GM10248 (cell line): ENCODE results near the gene CDKN1C.
"Not testable (repeated sequence)": the region's sequence is repeated elsewhere in the genome, so short reads cannot be mapped to it uniquely, and the experiment has no call there.

ENCODE experiments used
- CTCF ChIA-PET: fragments of 300-600 bp; sonication (Branson Sonifier 250); formaldehyde crosslinking; extraction: SDS; loops from one replicate; lab custom pipeline; 2021; ENCODE audit warnings: antibody characterized with exemption; lab: Yijun Ruan, JAX
- POLR2A ChIA-PET: fragments of 350-650 bp; sonication (Branson Sonifier 250); formaldehyde crosslinking; extraction: SDS; loops from one replicate; lab custom pipeline; 2020; ENCODE audit warnings: antibody characterized with exemption; lab: Yijun Ruan, JAX
- DNase-seq: peaks from one replicate; pipeline ENCODE4 v3.0.0; 2012; ENCODE audit errors: extremely low spot score
- TF ChIP-seq, protein P1 (sequence below): IDR thresholded peaks from 2 replicates; pipeline ENCODE4 v1.5.1; 2012; ENCODE audit warnings: mild to moderate bottlenecking, low read depth; ENCODE audit errors: extremely low read depth, missing control alignments, control extremely low read depth

Gene CDKN1C

DNA sequence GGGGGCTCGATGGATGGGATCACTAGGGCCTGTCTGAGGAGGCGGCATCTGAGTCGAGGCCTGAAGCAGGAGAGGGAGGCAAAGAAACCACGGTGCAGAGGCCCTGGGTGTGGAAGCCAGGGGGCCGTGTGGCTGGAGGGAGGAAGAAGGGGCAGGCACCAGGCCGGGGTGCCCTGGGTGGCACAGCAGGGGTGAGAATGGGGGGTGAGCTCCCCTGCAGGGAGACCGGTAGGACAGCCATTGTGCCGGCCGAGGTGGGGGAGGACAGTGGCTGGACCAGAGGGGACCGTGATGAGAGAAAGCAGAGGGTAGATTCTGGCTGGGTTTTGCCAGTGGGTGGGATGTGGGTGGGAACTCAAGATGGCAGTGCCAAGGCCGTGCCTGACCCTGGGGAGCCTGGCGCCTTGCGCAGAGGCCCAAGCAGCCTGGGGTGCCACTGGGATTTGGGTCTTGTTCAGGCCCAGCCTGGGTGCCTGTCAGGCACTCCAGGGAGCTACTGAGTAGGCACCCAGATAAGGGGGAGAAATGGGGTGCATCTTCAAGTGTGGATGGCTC is 24.9 kb upstream of the CDKN1C start:
- TF ChIP-seq, protein P1, sequence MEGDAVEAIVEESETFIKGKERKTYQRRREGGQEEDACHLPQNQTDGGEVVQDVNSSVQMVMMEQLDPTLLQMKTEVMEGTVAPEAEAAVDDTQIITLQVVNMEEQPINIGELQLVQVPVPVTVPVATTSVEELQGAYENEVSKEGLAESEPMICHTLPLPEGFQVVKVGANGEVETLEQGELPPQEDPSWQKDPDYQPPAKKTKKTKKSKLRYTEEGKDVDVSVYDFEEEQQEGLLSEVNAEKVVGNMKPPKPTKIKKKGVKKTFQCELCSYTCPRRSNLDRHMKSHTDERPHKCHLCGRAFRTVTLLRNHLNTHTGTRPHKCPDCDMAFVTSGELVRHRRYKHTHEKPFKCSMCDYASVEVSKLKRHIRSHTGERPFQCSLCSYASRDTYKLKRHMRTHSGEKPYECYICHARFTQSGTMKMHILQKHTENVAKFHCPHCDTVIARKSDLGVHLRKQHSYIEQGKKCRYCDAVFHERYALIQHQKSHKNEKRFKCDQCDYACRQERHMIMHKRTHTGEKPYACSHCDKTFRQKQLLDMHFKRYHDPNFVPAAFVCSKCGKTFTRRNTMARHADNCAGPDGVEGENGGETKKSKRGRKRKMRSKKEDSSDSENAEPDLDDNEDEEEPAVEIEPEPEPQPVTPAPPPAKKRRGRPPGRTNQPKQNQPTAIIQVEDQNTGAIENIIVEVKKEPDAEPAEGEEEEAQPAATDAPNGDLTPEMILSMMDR, result no peak
- POLR2A ChIA-PET, result no interaction called here
- CTCF ChIA-PET, result no interaction called here
- DNase-seq, result no peak

- TF ChIP-seq, protein P1, result no peak
- no peak for DNase-seq
- ChIA-PET CTCF (no interaction called here), POLR2A (no interaction called here)
These were observed 23.7 kb upstream of the CDKN1C start for GRCh38 chr11:2909133-2909902.

- no peak for DNase-seq
- TF ChIP-seq, protein P1, result no peak
- ChIA-PET CTCF (no interaction called here), POLR2A (no interaction called here)
These were observed 22.6 kb upstream of the CDKN1C start for GRCh38 chr11:2908130-2908529.

DNA sequence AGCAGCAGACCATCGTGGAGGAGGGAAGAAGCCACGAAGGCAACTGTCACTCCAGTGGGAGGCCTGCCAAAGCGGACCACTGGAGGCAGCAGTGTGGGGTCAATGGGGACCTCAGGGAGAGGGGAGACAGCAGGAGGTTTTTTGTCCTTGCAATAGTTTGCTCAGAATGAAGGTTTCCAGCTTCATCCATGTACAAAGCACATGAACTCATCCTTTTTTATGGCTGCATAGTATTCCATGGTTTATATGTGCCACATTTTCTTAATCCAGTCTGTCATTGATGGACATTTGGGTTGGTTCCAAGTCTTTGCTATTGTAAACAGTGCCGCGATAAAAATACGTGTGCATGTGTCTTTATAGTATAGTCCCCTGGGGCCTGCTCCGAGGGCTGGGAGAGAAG is 19.7 kb upstream of the CDKN1C start:
- CTCF ChIA-PET, result interaction anchor here (1.4 to 6.7 kb wide), 2 partner anchors 14 to 372 kb away, joined by 5 to 60 read pairs; no protein-coding TSS in a partner anchor
- DNase-seq, POLR2A ChIA-PET: not testable (repeated sequence)

DNA sequence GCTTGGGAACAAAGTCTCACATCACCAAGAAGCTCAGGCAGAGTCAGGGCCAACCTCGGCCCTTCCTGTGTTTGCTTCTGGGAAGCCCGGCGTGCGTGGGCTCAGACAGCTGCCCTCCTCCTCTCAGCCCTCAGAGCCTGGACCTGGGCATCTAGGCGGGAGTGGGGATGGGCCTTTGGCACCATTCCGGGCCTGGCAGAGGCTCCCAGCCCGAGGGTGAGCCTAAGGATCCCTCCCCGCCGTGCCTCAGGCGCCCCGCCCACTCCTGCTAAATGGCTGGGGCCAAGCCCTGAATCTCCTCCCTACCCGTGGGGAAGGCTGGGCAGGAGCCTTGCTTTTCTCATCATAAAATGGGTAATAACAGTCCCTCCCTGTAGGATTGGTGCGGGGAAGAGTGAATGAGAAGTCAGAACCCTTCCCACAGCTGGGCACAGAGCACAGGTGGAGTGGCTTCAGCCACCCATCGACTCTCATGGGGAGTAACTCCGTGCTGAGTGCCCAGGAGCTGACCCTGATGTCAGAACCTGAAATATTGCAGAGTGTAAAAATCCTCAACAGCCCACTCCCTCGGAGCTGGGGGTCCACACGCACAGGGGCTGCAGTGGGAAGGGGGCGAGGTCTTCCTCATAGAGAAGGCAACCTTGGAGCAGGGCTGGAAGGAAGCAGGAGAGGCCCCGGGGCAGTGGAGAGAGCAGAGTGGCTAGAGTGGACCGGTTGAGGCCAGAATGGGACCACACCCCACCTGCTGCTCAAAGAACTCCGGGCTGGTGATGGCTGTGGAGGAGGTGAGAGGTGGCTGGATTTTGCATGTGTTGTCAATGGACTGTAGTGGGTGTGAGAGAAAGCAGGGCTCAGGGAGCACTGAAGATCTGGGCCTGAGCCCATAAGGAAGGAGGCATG is 18.8 kb upstream of the CDKN1C start:
- POLR2A ChIA-PET, result no interaction called here
- TF ChIP-seq, protein P1, result no peak
- no peak for DNase-seq
- CTCF ChIA-PET, result interaction anchor here (0.9 to 6.7 kb wide), 5 partner anchors 14 to 371 kb away, joined by 3 to 60 read pairs (median 9); no protein-coding TSS in a partner anchor

GRCh38 chr11:2903672-2904011 is 18.1 kb upstream of the CDKN1C start:
- TF ChIP-seq, protein P1, result no peak
- CTCF ChIA-PET, result interaction anchor here (0.9 to 6.7 kb wide), 6 partner anchors 8 to 371 kb away, joined by 3 to 60 read pairs (median 6); no protein-coding TSS in a partner anchor
- DNase-seq, result no peak
- POLR2A ChIA-PET, result no interaction called here
